Endodermal cell (in vitro differentiated cells): ENCODE data around the gene GALNT18. TPM values are rescaled to one million over a fixed set of nuclear protein-coding genes. Genes with fewer than 3 reads are reported as not detected.

Experiments used
- DNase-seq: peaks from one replicate; pipeline ENCODE4 v3.0.0-alpha.2; 2017
- H3K27ac ChIP-seq: 2 replicates; pipeline ENCODE4 v1.5.1; 2013; ENCODE audit warnings: mild to moderate bottlenecking, low read depth, low read length, moderate library complexity
- H3K27me3 ChIP-seq: 2 replicates; pipeline ENCODE4 v1.6.1; 2013; ENCODE audit warnings: mild to moderate bottlenecking, low read length, moderate library complexity; ENCODE audit not compliant: insufficient read depth, control insufficient read depth, poor library complexity, severe bottlenecking
- H3K36me3 ChIP-seq: 2 replicates; pipeline ENCODE4 v1.7.0; 2013; ENCODE audit warnings: mild to moderate bottlenecking, low read length, moderate library complexity; ENCODE audit not compliant: control insufficient read depth, insufficient read depth
- H3K4me1 ChIP-seq: one replicate; pipeline ENCODE4 v1.7.0; 2013; ENCODE audit warnings: low read length; ENCODE audit not compliant: control insufficient read depth, insufficient read depth
- H3K4me3 ChIP-seq: 2 replicates; pipeline ENCODE4 v1.5.1; 2013; ENCODE audit warnings: mild to moderate bottlenecking, low read length, moderate library complexity
- H3K9ac ChIP-seq: 2 replicates; pipeline ENCODE4 v1.6.1; 2013; ENCODE audit warnings: mild to moderate bottlenecking, low read length, moderate library complexity; ENCODE audit not compliant: poor library complexity, severe bottlenecking; ENCODE audit errors: extremely low read depth
- H3K9me3 ChIP-seq: 2 replicates; pipeline ENCODE4 v1.6.1; 2013; ENCODE audit warnings: mild to moderate bottlenecking, low read length, moderate library complexity; ENCODE audit not compliant: control insufficient read depth
- H3K27ac Mint-ChIP-seq: 2 replicates; pipeline ENCODE4 v1.8.0; 2020; ENCODE audit warnings: mixed read lengths
- H3K27me3 Mint-ChIP-seq: 2 replicates; pipeline ENCODE4 v1.8.0; 2021; ENCODE audit warnings: mild to moderate bottlenecking, mixed read lengths; ENCODE audit not compliant: insufficient read depth
- H3K36me3 Mint-ChIP-seq: 2 replicates; pipeline ENCODE4 v1.8.0; 2020; ENCODE audit warnings: low read depth, mixed read lengths
- H3K4me1 Mint-ChIP-seq: 2 replicates; pipeline ENCODE4 v1.8.0; 2020; ENCODE audit warnings: mixed read lengths
- H3K4me3 Mint-ChIP-seq: 2 replicates; pipeline ENCODE4 v1.8.0; 2020; ENCODE audit warnings: mild to moderate bottlenecking, moderate library complexity, mixed read lengths
- H3K9me3 Mint-ChIP-seq: 2 replicates; pipeline ENCODE4 v1.8.0; 2020; ENCODE audit warnings: mild to moderate bottlenecking, mixed read lengths
- WGBS, 2 experiments: methylation state at CpG; one replicate each; pipeline versions ENCODE4 v1.1.5 to v1.1.7; 2013; ENCODE audit warnings: missing lambda C conversion rate in 2 of 2, mixed read lengths in 1 of 2; ENCODE audit not compliant: insufficient coverage in 1 of 2, insufficient read length in 1 of 2; 5-methylcytosine and 5-hydroxymethylcytosine counted together
- total RNA-seq, 2 donors: library from RNA; stranded (reverse); fragmentation: NEBNext Ultra II Directional in 1 of 2; extraction: Animal tissue kit (Norgen Biotek cat#: 25700) in 1 of 2; gene quantifications; 2 replicates in 1 of 2; 3 replicates in 1 of 2; pipeline ENCODE4 v1.2.1, GENCODE V29; 2021
- TF ChIP-seq, protein P1 (sequence below): fragments of 200-600 bp; sonication (generic); conservative IDR thresholded peaks from 2 replicates; pipeline ENCODE4 v1.5.0; 2021; ENCODE audit warnings: antibody characterized with exemption, mild to moderate bottlenecking

Gene GALNT18
- total RNA-seq, 2 donors from 2014 or later, result 5.1 to 9.9 TPM

DNA sequence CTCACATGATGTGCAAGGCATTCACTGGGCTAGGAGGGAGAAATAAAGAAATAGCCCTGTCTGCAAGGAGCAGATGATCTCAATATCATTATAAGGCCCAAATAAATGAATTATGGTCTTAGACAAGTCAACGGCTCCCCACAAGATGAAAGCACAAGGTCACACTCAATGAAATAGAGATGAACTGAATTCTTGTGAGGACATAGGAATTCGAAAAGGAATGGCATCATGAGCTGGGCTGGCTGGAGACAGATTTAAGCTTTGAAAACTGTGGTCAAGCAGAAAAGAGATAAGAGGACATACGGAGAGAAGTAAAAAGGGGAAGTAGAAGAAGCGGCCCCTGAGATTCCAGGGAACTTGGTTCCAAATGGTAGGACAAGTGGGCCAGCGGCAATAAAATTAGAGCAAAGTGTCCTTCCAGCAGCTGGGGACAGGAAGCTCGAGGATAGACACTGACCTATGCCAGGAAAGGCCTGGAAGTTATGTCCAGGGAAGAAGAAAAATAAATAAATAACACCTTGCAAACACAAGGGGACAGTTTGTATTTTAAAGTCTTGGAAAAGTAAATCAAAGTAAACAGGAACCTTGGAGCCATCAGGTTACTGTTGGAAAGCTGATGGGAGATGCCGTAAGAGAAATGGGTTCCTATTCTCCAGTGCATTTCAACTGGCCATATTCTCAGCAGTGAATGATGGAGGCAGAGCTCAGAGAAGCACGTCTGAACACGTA lies 37.8 kb downstream of the GALNT18 start:
- Mint-ChIP-seq H3K27ac (no peak overlapping the region), H3K4me1 (peaks cover 17% of the 10 kb centered on the region), H3K9me3 (no peaks in the 10 kb centered on the region), H3K4me3 (no peak overlapping the region), H3K27me3 (peaks cover 6% of the 10 kb centered on the region), H3K36me3 (no peaks in the 10 kb centered on the region)
- H3K27me3 ChIP-seq, result no peaks in the 10 kb centered on the region
- no peak overlapping the region for H3K27ac ChIP-seq
- H3K9me3 ChIP-seq, result no peaks in the 10 kb centered on the region
- TF ChIP-seq, protein P1, sequence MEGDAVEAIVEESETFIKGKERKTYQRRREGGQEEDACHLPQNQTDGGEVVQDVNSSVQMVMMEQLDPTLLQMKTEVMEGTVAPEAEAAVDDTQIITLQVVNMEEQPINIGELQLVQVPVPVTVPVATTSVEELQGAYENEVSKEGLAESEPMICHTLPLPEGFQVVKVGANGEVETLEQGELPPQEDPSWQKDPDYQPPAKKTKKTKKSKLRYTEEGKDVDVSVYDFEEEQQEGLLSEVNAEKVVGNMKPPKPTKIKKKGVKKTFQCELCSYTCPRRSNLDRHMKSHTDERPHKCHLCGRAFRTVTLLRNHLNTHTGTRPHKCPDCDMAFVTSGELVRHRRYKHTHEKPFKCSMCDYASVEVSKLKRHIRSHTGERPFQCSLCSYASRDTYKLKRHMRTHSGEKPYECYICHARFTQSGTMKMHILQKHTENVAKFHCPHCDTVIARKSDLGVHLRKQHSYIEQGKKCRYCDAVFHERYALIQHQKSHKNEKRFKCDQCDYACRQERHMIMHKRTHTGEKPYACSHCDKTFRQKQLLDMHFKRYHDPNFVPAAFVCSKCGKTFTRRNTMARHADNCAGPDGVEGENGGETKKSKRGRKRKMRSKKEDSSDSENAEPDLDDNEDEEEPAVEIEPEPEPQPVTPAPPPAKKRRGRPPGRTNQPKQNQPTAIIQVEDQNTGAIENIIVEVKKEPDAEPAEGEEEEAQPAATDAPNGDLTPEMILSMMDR, result no peak
- H3K4me3 ChIP-seq, result no peak overlapping the region
- no peaks in the 10 kb centered on the region for H3K36me3 ChIP-seq
- peaks cover 3% of the 10 kb centered on the region for H3K4me1 ChIP-seq
- 92 to 94% methylated on average over 6 to 9 of the region's 9 CpGs for WGBS, 2 experiments
- no peak overlapping the region for H3K9ac ChIP-seq
- DNase-seq, result no peak

DNA sequence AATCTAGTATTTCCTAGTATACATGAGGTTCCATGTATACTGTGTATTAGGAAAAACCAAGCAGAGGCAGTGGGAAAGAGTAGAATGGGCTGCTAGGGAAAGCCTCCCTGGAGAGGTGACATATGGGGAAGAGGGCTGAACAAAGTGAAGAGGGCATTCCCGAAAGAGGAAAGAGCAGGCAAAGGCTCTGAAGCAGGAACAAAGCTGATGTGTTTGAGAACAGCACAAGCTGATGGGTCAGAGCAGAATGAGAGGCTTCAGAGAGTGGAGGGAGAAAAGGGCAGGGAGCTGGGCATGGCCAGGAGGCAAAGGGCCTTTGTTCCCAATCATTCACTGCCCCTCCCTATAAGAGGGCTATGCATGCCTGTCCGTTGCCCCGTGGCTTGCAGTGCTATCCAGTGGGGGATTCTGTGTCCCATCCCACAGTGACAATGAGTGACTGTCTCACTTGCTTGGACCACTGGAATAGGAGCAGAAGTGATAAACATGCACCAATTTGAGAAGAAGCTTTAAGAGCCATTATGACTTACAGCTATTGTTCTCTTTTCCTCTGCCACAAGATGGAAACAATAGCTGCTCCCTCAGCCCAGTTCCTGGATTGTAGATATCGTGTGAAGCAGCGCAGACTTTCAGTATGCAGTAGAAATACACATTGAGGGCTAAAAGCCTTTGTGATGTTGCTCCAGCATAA lies 39.6 kb downstream of the GALNT18 start:
- Histone ChIP-seq H3K9ac (no peak overlapping the region), H3K27ac (peak overlapping the region; percentile 49), H3K4me3 (no peak overlapping the region), H3K36me3 (no peaks in the 10 kb centered on the region), H3K4me1 (no peaks in the 10 kb centered on the region), H3K9me3 (no peaks in the 10 kb centered on the region), H3K27me3 (no peaks in the 10 kb centered on the region)
- TF ChIP-seq, protein P1, result no peak
- no peak overlapping the region for H3K27ac Mint-ChIP-seq
- H3K9me3 Mint-ChIP-seq, result no peaks in the 10 kb centered on the region
- H3K27me3 Mint-ChIP-seq, result peaks cover 9% of the 10 kb centered on the region
- H3K4me1 Mint-ChIP-seq, result peaks cover 6% of the 10 kb centered on the region
- DNase-seq, result peak; percentile 29
- no peaks in the 10 kb centered on the region for H3K36me3 Mint-ChIP-seq
- H3K4me3 Mint-ChIP-seq, result no peak overlapping the region
- 79 to 86% methylated on average over 5 of the region's 5 CpGs for WGBS, 2 experiments

GRCh38 chr11:11581481-11581880 lies 40.3 kb downstream of the GALNT18 start:
- Mint-ChIP-seq H3K9me3 (no peaks in the 10 kb centered on the region), H3K4me1 (peaks cover 6% of the 10 kb centered on the region), H3K4me3 (no peak overlapping the region), H3K36me3 (no peaks in the 10 kb centered on the region), H3K27ac (no peak overlapping the region), H3K27me3 (peaks cover 9% of the 10 kb centered on the region)
- Histone ChIP-seq H3K36me3 (no peaks in the 10 kb centered on the region), H3K9me3 (no peaks in the 10 kb centered on the region), H3K27ac (no peak overlapping the region), H3K4me3 (no peak overlapping the region), H3K4me1 (no peaks in the 10 kb centered on the region), H3K27me3 (no peaks in the 10 kb centered on the region), H3K9ac (no peak overlapping the region)
- peak; percentile 14 for DNase-seq
- TF ChIP-seq, protein P1, result no peak
- WGBS, 2 experiments, result 71 to 92% methylated on average over 1 to 4 of the region's 4 CpGs
